Cardiac fibroblast (primary cell): ENCODE data around the gene NCOA5.

Experiments used
- DNase-seq, 2 donors: peaks; one replicate each; pipeline versions ENCODE4 v3.0.0 to v3.0.0-alpha.2; 2010; ENCODE audit warnings: low read depth in 2 of 2
- H3K4me3 ChIP-seq, 2 donors: replicated peaks in 1 of 2; 1 replicate in 1 of 2; 2 replicates in 1 of 2; pipeline ENCODE4 v1.5.1; 2011; ENCODE audit warnings: low read depth in 2 of 2, low read length in 2 of 2, mild to moderate bottlenecking in 2 of 2, moderate library complexity in 1 of 2
- TF ChIP-seq, protein P1 (sequence below): IDR thresholded peaks from one replicate; pipeline ENCODE4 v1.5.1; 2011; ENCODE audit warnings: low read depth, mild to moderate bottlenecking, low read length, inconsistent platforms

NCOA5 gene

DNA sequence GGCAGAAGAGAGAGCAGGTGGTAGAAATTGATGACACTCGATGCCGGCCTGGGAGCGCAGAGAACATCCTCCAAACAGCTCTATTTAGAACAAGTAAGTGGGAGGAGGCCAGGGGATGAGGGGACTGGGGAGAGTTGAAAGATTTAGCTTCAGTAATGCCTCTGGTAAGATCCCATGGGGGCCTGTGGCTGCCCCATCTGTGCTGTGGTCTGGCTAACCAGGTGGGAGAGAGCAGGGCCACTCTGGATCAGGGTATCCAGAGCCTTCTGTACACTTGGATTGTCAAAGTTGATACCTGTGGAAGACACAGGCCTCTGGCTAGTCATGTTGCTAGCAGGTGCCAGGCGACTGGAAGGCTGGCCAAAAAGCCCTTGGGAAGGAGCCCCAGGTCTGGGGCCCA is 27.6 kb downstream of the NCOA5 start:
- H3K4me3 ChIP-seq, result no peak overlapping the region
- DNase-seq, result no peak
- TF ChIP-seq, protein P1, sequence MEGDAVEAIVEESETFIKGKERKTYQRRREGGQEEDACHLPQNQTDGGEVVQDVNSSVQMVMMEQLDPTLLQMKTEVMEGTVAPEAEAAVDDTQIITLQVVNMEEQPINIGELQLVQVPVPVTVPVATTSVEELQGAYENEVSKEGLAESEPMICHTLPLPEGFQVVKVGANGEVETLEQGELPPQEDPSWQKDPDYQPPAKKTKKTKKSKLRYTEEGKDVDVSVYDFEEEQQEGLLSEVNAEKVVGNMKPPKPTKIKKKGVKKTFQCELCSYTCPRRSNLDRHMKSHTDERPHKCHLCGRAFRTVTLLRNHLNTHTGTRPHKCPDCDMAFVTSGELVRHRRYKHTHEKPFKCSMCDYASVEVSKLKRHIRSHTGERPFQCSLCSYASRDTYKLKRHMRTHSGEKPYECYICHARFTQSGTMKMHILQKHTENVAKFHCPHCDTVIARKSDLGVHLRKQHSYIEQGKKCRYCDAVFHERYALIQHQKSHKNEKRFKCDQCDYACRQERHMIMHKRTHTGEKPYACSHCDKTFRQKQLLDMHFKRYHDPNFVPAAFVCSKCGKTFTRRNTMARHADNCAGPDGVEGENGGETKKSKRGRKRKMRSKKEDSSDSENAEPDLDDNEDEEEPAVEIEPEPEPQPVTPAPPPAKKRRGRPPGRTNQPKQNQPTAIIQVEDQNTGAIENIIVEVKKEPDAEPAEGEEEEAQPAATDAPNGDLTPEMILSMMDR, result no peak

DNA sequence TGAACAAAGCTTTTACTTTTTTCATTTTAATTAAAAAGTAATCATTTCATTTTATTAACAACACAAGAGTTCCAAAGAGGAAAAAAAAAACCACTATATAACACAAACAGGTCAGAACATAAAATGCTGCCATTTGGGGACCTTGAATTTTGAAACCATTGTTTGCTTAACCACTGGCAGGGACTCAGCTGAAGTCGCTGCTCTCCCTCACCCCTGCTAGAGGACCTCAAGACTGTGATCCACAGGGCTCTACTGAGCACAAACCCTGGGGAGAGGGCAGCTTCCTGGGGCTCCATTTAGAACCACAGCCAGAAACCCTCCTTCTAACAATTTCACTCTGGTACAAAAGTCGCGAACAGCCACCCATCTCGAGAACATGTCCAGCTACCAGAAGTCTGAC is 28.8 kb downstream of the NCOA5 start:
- DNase-seq, result no peak
- TF ChIP-seq, protein P1, result no peak
- no peak overlapping the region for H3K4me3 ChIP-seq

DNA sequence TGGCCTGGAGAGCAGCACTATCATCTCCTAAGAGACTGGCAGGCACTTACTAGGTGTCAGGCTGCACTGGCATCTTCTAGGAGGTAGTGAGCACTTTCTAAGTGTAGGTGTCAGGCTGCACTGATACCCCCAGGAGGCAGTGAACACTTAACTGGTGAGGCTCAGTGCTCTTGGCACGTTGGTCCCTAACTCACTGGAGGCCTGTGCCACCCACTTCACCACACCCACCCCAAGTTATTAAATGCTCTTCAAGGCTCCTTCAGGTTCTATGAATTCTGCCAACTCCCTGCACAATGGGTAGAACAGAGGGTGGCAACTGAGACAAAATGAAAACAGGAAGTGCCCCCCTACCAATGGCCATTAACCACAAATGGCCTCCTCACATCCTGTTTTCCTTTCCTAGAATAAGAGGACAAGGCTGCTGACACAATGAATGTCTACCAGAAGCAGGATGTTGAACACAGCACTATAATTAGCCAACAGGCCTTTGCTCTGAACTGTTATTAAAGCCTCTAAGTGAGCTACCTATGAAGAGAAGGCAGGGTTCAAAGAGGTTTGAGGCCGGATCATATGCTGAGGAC is 29.4 kb downstream of the NCOA5 start:
- no peak overlapping the region for H3K4me3 ChIP-seq
- DNase-seq, result peak in 1 of 2 donors; percentile 16
- TF ChIP-seq, protein P1, result no peak

DNA sequence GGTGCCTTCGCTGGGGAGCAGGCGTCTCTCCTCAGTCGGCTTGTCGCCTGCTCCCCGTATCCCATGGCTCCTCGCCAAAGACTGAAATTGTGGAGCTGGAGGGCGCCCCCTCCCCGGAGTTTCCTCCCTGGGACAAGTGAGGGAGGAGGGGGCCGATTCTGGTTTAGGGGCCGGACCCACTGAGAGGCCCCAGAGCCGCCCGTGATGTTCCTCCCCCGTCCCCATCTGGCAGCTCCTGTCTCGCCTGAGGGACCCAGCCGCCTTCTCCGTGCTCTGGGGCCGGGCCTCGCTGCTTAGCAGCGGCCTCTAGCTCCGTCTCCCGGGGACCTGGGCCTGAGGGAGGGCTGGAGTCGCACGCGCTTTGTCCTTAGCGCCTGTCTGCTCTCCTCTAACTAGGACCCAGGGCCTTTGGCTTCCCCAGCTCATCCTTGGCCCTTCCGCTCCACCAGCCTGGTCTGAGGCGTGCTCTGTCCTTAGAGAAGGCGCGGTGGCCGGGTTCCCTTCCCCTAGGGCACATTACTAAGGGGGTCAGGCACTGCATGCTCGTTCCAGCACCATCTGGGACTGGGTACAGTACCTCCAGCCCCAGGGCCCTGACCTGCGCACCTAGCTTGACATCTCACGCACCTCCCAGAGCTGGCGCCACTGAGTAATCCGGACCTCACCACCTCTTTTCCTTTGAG is 31.0 kb downstream of the NCOA5 start:
- no peak for DNase-seq
- TF ChIP-seq, protein P1, result no peak
- H3K4me3 ChIP-seq, result peak overlapping the region; percentile 30 to 35

DNA sequence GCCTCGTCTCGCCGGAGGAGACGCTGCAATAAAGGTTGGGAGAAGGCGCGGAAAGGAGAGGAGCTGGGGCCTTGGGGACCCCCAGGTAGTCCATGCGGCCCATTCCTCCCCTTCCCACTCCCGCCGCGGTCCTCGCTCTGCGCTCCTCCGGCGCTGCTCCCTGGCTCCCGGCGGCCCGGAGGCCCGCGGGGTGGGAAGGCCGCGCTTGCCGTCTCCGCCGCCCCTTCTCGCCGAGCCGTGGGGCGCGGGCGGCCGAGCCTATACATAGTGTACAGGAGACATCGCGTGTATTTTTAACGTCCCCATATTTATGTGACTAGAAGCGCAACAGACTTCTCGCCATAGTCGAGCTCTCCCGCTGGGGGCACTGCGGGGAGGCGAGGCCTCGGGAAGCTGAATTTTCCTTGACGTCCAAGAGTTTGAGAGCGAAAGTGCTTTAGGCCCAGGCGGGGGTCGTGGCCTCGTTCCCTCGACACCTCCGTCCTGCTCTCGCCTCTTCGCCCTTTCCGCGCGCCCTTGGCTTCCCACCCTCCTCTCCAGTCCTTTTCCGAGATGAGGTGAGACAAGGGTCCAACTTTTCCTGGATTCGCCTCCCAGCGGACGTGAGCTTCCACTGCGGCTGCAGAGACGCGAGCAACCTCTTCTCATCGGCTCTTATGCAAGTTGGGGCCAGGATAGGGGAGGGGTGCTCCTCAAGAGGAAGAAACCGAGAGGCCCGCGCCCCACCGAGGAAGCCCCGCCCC is 31.7 kb downstream of the NCOA5 start:
- TF ChIP-seq, protein P1, result peak; percentile 47
- peak overlapping the region; percentile 30 to 35 for H3K4me3 ChIP-seq
- peak; percentile 50 to 52 for DNase-seq

DNA sequence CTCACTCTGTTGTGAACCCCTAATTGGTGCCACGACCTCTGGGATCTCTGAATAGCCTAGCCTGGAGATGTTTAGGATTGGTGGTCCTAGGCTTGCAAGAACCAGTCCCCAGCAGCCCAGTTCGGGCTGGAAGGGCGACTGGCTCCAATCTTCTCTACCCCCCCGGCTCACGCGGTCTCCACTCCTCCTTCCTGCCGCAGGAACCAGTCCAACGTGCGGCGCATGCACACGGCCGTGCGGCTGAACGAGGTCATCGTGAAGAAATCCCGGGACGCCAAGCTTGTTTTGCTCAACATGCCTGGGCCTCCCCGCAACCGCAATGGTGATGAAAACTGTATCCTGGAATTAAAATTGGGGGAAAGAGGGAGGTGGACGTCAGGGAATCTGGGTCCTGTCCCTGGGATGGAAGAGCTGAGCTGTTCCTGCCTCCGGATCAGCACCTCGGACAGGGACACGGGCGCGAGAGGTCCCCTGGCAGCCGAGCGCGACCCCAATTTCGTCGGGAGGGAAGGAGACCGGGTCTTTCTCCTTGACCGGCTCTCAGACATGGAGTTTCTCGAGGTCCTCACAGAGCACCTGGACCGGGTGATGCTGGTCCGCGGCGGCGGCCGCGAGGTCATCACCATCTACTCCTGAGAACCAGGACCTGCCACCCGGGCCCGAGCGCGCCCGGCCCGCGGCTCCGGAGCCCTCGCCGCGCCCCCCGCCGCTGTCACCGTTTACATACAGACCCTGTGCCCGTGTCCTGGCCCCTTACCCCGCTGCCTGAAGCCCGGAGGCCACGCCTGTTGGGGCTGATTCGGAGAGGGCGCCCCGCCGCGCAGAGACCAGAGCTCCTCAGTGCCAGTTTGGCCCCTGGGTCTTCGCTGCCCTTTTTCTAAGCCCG is 32.5 kb downstream of the NCOA5 start:
- peak; percentile 44 to 53 for DNase-seq
- TF ChIP-seq, protein P1, result no peak
- H3K4me3 ChIP-seq, result no peak overlapping the region
